Activated CD8-positive, alpha-beta memory T cell treated with anti-CD3 and anti-CD28 coated beads, Interleukin-2, amount 50 U/mL, for 1 hour (primary cell): ENCODE results near the gene UVRAG.

Experiments used
- DNase-seq: peaks from one replicate; pipeline ENCODE4 v3.0.0-alpha.2; 2020; ENCODE audit errors: extremely low read depth

UVRAG gene

DNA sequence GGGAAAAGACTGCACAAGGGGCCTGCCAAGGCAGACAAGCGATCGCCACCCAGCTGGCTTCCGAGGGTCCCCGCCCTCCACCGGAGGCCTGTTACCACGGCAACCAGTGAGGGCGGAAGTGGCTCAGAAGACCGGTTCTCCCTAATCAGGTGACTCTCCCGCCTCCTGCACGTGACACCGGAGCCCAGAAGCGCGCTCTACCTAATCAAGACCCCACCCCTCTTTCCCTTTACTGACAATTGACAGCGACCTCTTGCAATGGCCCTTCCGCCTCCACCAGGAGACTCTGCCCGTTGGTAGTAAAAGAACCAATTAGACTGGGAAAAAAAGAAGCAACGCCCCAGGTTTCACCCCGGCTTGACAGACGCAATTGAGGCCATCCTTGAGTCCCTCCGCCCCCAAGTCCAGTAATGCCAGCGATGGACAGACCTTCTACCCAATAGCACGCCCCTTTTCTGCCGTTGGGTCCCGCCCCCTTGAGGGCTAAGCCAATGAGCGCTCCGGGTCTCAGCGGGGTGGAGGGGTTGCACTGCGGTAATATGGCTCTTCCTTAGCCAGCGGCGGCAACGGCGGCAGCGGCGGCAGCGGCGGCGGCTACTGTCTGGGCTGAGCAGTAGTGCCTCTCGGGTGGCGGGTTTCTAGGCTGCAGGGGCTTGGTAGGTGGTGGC lies at the start of gene UVRAG:
Gene UVRAG (plus strand): TSS at position 534 of the 668 bp plus-strand sequence. CDS start 198 bp downstream, outside the sequence.
- peak; percentile 98 for DNase-seq

DNA sequence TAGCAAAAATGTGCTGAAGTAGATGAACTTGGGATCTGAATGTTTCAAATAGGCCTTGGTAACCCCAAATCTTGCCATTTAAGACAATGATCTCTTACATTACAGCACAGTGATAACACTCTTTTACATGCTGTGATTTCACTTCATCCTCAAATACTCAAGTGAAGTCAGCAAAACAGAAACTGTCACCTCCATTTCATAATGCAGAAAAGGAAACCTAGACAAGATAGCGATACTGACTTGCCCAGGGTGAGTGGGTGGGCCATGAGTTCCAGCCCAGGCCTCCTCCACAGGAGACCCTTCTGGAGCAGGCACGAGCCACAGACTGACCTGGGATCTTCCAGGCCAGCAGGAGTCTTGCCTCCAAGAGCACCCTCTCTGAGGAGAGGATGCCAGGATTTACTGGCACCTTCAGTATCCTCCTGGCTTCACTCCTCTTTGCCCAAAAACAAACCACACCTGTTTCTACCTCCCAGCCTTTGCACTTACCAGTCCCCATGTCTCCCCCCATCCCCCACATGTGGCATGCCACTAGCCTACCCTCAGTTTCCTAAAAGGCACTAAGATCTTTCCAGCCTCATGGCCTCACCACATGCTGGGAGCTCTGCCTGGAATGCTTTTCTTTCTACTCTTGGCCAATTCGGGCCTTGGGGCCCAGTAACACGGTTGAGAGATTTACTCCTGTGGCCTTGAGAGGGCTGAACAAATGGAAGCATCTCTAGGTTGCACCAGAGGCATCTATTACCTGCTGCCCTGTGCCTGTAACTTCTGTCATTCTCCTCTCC lies 48.4 kb upstream of the UVRAG start:
- no peak for DNase-seq

DNA sequence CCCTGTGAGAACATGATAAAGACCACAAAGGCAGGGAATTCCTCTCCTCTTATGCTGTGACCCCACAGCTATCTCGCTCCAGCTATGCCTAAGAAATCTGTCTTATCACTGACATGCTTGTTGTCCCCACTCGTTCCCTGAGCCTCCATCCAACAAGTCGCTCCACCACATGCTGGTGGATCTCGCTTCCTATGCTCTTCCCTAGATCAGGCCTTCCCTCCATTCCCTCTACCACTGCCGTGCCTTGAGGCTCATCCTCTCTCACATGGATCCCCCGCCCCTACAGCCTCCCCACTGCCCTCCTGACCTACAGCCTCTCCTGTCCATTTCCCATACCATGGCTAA lies 47.8 kb upstream of the UVRAG start:
- no peak for DNase-seq

DNA sequence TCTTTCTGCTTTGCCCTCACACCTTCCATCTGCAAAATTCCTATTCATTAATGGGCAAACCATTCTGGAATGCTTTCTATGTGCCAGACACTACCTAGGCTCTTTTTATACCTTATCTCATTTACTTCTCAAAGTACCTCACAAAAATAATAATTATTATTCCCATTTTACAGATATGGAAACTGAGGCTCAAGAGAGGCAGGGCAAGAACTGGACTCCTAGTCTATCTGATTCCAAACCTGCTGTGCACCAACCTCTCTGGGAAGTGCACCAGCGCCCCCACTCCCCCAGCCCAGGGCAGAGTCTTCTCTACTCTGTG lies 47.3 kb upstream of the UVRAG start:
- no peak for DNase-seq

DNA sequence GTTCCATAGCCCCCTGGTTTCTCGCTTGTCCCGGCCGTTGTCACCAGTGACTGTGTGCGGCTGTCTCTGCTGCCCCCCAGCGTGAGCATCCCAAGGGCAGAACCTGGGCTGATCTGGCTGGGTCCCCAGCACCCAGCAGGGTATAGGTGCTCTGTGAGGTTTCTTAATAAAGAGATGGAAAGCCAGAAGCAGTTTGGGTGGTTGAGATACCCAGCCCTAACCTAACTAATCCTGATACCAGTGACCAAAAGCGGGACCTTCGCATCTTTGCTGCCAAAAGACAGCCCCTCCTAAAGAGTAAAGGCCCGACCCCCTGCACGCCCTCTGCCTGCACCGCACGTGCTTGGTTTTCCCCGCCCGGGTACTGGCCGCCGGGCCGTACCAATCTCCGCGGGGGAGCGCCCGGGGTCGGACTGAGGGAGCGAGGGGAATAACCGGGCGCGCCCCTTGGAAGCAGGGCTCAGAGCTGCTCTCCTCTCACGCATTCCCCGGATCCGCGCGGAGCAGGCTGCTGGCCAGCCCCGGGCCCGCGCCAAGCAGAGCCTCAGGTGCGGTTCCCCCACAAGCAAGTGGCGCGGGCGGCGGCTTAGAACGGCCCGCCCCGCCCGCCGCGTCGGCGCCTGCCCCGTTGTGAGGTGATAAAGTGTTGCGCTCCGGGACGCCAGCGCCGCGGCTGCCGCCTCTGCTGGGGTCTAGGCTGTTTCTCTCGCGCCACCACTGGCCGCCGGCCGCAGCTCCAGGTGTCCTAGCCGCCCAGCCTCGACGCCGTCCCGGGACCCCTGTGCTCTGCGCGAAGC lies 46.7 kb upstream of the UVRAG start, which contains the start of gene DGAT2:
Gene DGAT2 (plus strand): TSS at position 667 of the 797 bp plus-strand sequence. CDS start 214 bp downstream, outside the sequence.
- peak; percentile 28 for DNase-seq

DNA sequence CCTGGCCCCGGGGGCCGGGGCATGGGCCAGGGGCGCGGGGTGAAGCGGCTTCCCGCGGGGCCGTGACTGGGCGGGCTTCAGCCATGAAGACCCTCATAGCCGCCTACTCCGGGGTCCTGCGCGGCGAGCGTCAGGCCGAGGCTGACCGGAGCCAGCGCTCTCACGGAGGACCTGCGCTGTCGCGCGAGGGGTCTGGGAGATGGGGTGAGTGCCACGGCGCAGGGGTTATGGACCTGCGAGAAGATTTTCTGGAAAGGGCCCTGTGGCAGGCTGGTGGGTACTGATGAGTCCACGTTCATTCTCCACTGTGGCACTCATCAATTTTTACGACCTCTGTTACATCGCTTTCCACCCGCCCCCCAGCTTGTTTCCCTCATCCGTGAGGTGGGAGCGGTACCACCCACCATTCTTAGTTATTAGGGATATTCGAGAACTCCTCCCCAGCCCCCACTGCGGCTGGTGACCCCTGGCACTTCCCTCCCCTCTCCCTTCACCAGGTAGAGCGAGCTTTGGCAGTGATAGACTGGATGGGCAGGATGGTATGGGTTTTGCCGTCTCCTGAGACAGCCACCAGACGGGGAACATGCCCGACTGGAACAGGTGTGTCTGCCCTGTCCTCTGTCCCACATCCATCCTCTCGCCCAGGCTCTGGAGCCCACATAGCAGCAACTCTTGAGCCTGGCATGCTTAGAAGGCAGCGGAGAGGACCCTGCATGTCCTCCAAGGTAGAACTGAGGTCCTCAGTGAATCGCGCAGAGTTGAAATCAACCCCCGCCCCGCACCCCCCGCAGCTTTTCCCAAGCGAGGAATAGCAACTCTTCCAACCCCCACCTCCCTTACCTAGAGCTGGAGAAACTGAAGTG lies 45.9 kb upstream of the UVRAG start:
- DNase-seq, result no peak

DNA sequence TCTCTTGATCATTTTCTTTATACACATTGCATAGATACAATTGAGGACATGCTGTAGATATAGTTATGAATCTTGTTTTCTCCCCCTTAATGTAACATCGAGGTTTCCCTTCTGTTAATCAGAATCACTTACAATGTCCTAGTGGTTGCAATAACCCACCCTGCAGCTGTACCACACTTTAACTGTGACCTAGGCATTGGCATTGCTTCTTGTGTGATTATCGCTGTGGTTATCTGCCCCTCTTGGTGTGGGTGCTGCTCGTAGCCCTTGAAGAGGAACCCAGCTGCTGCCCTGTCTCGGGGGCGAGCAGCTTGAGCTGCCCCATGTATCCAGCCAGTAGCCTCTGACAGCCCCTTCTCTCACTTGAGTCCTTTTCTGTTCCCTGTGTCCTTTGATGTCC lies 44.9 kb upstream of the UVRAG start:
- DNase-seq, result no peak

DNA sequence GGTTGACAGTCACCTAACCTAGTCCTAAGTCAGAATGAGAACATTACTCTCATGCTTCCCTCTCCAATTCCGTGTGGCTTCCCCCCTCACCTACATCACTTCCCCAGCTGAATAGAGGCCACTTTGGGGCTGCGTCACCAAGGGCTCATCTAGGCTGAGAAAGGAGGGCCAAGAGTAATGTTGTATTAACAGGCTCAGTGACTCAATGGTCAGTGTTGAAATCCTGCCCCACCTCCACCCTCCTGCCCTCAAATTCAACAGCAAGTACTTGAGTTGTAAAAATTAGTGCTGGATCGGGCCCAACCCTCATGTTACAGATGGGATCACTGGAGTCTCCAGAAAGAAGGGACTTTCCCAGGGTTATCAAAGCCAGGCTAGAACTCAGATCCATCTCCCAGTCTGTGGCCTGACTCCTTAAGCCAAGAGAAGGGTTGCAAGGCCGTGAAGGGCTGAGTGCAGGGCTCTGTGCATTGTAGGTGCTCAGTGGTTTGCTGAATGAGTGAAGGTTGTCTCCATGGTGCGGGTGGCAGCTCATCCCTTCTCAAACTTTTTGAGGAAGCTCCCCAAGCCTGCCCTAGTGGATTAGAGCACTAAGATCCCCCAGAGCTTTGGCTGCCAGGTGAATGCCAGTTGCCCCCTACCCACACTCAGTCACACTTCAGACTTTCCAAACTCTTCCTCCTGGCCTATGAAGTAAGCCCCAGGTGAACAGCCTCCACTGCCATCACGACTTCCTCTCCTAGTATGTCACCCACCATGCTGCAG lies 43.2 kb upstream of the UVRAG start:
- DNase-seq, result no peak

DNA sequence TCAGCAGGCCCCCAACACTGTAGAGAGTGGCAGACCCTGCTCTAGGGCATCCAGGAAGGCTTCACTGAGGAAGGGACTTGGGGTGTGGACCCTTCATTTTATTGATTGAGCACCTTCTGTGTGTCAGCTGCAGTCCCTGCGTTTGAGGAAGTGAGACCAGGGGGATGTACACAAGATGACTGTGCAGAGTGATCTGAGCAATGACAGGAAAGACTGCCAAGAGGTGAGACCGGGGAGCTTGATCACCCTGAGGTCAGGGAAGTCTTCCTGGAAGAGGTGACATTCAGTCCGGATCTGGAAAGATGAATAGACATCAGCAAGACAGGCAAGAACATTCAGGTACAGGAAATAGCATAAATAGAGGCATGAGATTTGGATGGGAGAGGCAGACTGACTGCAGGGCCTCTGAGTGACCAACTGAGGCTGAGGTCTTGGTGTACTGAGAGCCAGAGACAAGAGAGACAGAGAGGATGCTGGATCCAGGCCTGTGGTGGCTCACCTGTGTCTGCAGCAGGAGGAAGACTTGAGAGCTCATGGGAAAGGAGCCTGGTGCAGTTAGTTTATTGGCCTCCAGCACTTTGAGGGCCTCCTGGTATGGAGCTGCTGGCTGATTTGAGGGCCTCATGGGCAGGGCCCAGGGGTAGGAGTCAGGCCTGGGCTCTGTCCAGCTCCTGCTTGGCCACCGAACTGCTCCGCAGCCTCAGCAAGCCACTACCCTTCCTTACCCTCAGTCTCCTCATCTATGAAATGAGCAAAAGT lies 41.2 kb upstream of the UVRAG start:
- no peak for DNase-seq

DNA sequence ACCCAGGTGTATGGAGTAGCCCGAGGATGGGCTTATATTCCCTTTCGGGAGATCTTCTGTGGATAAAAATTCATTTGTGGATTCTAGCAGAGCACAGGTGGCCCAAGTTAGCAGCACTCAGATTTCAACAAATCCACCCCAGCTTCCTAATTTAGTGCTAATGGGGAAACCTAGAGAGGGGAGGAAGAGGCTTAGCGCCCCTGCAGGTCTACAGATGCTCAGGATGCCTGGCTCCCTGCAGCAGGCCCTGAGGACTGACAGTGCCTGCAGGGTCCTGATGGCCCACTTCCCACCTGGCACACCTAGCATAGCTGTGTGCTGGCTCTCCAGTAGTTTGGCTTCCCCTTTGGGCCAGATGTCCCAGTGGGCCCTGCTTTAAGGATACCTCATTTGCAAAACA lies 40.0 kb upstream of the UVRAG start:
- no peak for DNase-seq

DNA sequence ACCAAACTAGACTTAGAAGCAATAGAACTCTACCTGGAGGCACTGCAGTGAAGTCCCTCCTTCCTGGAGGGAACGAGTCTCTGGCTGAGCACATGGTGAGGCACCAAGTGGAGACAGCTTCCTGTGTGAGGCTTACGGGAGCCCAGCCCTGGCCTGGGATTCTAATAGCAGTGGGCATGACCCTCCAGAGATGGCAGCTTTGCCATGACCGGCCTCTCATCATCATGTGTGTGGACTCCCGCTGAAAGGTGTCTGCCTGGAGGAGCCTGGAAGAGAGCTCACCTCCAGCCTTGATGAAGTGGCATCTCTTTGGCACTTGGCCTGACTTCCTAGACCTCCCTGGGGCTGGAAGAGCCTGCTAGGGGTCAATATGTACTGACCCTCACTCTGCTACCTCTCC lies 38.5 kb upstream of the UVRAG start:
- no peak for DNase-seq

DNA sequence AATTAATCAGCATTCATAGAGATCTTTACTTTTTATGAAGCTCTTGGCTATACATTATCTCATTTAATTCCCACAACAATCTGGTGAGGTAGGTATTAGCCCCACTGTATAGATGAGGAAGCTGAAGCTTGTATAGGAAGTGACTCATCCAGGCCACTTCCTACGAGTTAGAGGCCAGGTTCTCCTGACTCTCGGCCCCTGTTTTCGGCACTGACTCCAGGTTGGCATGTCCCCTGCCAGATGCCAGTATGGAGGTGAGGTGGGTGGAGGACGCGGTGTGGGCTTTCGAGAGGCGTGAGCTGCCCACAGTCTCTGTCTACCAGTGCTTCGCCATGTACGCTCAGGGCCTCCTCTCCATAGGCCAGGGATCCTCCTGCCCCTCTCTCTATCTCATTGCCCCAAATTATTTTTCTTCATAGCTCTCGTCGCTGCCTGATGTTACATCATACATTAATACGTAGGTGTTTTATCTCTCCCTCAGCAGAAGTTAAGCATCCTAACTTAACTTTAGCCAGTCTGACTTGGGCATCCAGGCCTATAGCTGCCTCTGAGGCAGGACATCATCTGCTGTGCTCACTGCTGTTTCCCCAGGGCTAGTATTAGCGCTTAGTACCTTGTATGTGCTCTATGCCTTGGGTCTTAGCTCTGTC lies 37.4 kb upstream of the UVRAG start:
- DNase-seq, result no peak

DNA sequence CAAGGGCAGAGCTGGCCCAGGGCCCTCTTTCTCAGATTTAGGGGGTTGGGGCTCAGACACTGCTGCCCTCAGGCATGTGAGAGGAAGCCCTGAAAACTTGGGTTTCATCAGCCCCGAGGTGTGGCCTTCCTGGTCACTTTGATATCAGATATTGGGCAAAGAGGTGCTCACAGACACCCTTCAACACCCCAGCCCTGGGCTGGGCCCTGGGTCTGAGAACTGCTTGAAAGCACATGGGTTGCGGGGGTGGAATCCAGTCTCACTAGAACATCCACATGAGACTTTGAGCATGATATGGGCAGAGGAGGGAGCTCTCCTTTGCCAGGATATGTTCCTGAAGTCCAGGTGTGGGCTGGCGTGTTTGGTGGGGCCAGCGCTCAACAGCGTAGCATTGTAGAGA lies 36.0 kb upstream of the UVRAG start:
- DNase-seq, result no peak

DNA sequence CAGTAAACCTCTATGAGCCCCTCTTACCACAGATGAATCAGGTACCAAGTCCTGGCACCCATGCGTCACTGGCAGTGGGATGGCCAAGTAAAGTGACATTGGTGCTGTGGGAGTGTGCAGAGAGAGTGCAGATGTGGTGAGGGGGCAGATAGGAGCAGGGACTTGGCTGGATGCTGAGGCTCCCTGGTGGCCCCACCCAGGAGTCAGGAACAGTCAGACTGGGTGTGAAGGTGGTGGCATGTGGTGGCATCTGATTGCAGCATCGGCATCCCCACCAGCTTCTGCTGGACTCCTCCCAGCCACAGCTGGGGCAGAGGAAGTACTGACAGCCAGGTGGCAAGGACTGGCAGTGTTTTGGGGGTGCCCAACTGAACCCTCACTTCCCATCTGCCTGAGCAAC lies 35.0 kb upstream of the UVRAG start:
- no peak for DNase-seq

DNA sequence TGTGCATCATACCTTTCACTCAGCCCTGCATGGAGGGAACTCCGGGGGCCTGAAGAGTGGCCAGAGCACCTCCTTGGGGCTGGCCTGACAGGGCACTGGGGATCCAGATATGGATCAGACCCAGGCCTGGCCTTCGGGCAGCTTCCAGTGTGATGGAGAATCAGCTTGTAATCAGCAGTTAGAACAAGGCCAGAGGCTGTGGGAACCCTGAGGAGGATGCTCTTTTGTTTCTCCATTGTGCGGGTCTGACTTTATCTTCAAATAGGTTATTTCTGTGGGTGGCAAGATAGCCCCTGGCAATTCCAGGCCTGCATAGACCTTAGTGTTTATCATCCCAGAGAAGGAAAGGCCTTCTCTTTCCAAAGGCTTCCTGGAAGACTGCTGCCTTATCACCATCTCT lies 34.1 kb upstream of the UVRAG start:
- DNase-seq, result no peak

DNA sequence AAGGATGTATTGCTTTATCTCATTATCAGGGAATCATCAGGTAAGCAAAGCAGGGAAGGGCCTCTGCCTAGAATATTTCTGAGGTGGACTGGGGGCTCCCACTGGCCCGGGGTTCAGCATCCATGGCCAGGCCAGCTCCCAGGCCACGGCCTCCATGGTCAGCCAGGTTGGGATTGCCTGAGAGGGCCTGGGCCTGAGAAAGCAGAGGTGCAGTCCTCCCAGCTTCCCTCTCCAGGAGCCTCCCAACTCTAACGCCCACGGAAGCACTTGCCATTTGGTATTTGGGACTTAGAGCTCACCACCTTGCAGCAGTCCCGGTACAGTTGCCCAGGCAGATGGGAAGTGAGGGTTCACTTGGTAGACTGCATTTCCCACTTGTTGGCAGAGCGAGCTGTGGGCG lies 33.7 kb upstream of the UVRAG start:
- no peak for DNase-seq

DNA sequence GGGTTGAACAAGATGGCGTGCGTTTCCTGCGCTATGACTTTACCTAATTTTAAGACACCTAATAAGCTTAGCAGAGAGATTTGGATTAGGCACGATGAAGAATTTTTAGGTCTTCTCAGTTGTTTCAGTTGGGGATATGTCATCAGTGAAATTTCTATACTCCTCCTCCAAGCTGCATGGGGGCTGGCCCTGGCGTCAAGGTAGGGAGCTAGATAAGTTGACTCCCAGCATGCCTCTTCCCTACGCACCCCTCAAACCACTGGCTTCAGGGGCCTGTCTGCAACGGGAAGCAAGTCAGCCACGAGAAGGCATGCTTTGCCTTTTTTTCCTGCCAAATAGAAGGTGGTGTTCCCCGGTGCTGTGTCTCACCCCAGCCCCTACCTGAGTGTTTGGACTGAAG lies 33.2 kb upstream of the UVRAG start:
- DNase-seq, result no peak

DNA sequence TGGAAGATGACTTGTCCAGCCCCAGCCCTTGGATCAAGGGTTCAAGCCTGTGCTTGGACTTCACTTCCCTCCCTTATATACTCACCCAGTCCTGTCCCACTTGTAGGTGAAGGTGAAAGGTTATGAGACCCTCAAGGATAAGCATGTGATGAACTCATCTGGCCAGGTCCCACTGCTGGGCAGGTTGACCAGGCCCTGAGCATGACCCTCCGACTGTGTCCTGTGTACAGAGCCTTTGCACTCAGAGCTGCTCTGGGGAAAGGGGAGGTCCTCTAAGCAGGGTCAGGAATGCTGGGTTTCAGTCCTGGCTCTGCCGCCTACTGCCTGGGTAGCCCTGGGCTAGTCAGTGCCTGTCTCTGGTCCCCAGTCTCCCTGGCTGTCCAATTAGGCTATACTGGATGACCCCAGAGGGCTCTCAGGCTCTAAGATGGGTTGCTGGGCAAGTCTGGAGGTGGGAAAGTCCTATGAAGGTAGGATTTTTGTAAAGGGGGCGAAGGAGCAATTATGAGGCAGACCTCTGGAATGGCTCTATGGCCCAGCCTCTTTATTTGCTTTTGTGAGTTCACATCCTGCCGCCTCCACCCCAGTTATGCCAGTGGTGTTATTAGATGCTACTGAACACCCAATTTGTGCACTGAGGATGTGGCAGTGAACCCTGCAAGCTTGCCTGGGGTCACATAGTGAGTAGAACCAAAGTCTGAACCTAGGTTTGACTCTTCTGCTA lies 32.3 kb upstream of the UVRAG start:
- no peak for DNase-seq

DNA sequence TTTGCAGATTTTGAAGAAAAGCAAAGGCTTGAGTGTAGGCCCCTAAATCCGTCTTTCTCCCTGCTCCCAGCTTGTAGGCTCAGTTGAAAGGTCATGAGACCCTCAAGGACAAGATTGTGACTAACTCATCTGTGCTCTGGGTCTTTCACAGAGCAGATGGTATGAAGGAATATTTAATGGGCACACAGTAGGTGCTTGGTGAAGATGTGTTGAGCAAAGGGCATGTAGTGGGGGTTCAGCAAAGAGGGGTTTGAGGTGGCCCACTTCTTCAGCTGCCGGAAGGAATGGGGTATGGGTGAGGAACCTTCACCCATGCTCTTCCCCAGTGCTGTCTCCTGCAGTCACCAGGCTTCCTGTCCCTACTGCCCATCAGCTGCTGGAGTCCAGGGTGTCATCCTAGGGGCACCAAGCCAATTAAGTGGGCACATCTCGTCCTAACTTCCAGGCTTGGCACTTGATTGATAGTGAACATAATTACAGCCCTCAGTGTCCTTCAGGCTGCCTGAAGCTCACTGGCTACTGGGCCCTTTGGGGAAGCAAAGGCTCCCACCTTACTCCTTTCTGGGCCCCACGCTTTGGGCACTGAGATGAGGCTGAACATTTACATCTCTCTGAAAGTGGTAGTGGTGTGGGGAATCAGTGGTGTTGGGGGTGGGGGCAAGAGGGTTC lies 31.5 kb upstream of the UVRAG start:
- no peak for DNase-seq
